ENCODE results near the gene OR52N4.
"Not testable (repeated sequence)": the region's sequence is repeated elsewhere in the genome, so short reads cannot be mapped to it uniquely, and the experiment has no call there.

The OR52N4 gene

DNA sequence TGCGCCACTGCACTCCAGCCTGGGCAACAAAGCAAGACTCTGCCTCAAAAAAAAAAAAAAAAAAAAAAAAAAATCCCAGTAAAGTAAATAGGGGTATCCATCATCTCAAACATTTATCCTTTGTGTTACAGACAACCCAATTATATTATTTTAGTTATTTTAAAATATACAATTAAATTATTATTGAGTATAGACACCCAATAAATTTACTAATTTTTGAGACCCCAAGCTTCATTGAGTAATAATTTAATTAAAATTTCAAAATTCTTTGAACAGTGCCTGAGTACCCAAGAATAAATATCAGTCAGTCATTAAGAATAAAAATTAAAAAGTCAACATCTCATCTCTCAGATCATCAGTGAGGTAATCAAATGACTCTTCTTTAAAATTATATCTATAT lies at the start of gene OR52N4:
Gene OR52N4, plus strand, starts transcription at position 301 of the 400 bp plus-strand sequence. CDS start 498 bp downstream, outside the sequence.
- Histone ChIP-seq H3K9ac (ENCODE audit: insufficient read length, low read depth) (no peak within 1 kb of the TSS), H3K4me3 (ENCODE audit: insufficient read length, low read depth) (no peak within 1 kb of the TSS), H3K27me3 (ENCODE audit: insufficient read depth, insufficient read length) (no peaks in the 10 kb centered on the region), H3K4me1 (ENCODE audit: insufficient read depth, insufficient read length) (no peaks in the 10 kb centered on the region), H3K36me3 (ENCODE audit: insufficient read depth, insufficient read length, low read length) (no peaks in the 10 kb centered on the region), H3K9me3 (ENCODE audit: insufficient read depth, low read length) (no peaks in the 10 kb centered on the region)
- DNase-seq (ENCODE audit: low read depth, low spot score), result no peak
- TF ChIP-seq YY1 (IDR thresholded peaks at IDR 0.05; ENCODE audit: insufficient read depth, insufficient read length) (no peak), ZNF274 (IDR thresholded peaks at IDR 0.05; ENCODE audit: low read depth, low read length) (no peak), SUZ12 (IDR thresholded peaks at IDR 0.05; ENCODE audit: extremely low read depth, insufficient read depth, insufficient read length) (no peak)

DNA sequence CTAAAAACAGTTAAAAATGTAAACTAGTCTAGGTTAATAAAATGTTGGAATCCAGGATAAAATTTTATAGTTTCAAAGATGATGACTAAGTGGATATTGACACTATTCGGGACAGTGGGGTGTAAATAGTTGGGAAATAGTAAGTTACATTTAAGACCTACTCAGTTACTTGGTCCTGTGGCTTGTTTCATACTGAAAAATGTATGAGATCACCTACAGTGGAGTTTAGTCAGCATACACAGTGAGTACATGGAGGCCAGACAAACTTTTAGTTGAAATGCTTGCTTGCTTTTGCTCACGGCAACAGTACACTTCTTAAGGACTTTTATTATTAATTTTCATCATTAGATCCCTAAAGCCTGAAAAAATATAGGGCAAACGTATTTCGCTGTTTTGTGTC lies 48.4 kb upstream of the OR52N4 start:
- Histone ChIP-seq H3K9ac (ENCODE audit: insufficient read length, low read depth) (no peak overlapping the region), H3K9me3 (ENCODE audit: insufficient read depth, low read length) (no peaks in the 10 kb centered on the region), H3K4me1 (ENCODE audit: insufficient read depth, insufficient read length) (no peaks in the 10 kb centered on the region), H3K27me3 (ENCODE audit: insufficient read depth, insufficient read length) (no peaks in the 10 kb centered on the region), H3K4me3 (ENCODE audit: insufficient read length, low read depth) (no peak overlapping the region), H3K36me3 (ENCODE audit: insufficient read depth, insufficient read length, low read length) (peaks cover 6% of the 10 kb centered on the region)
- no peak for DNase-seq (ENCODE audit: low read depth, low spot score)
- TF ChIP-seq SUZ12 (IDR thresholded peaks at IDR 0.05; ENCODE audit: extremely low read depth, insufficient read depth, insufficient read length) (no peak), YY1 (IDR thresholded peaks at IDR 0.05; ENCODE audit: insufficient read depth, insufficient read length) (no peak), ZNF274 (IDR thresholded peaks at IDR 0.05; ENCODE audit: low read depth, low read length) (no peak)

DNA sequence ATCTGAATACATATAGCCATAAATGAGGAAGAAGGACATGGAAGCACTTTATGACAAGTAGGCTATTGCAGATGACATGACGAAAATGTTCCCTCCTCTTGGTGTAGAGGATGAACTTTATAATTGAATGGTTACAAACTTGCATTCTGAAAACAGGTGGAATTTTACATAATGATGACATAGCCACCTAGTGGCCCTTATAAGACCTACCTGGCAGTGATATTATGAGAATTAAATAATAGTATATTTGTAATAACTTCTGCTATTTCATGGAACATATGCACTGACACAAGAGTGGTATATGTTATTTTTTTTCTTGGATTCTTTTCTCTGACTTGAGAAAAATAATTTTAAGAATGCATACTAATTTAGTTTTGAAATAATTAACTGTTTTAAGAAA lies 41.5 kb upstream of the OR52N4 start:
- Histone ChIP-seq H3K9ac (ENCODE audit: insufficient read length, low read depth) (no peak overlapping the region), H3K36me3 (ENCODE audit: insufficient read depth, insufficient read length, low read length) (peaks cover 4% of the 10 kb centered on the region), H3K27me3 (ENCODE audit: insufficient read depth, insufficient read length) (no peaks in the 10 kb centered on the region), H3K4me1 (ENCODE audit: insufficient read depth, insufficient read length) (no peaks in the 10 kb centered on the region), H3K4me3 (ENCODE audit: insufficient read length, low read depth) (no peak overlapping the region), H3K9me3 (ENCODE audit: insufficient read depth, low read length) (no peaks in the 10 kb centered on the region)
- DNase-seq (ENCODE audit: low read depth, low spot score), result no peak
- TF ChIP-seq YY1 (IDR thresholded peaks at IDR 0.05; ENCODE audit: insufficient read depth, insufficient read length) (no peak), SUZ12 (IDR thresholded peaks at IDR 0.05; ENCODE audit: extremely low read depth, insufficient read depth, insufficient read length) (no peak), ZNF274 (IDR thresholded peaks at IDR 0.05; ENCODE audit: low read depth, low read length) (no peak)

DNA sequence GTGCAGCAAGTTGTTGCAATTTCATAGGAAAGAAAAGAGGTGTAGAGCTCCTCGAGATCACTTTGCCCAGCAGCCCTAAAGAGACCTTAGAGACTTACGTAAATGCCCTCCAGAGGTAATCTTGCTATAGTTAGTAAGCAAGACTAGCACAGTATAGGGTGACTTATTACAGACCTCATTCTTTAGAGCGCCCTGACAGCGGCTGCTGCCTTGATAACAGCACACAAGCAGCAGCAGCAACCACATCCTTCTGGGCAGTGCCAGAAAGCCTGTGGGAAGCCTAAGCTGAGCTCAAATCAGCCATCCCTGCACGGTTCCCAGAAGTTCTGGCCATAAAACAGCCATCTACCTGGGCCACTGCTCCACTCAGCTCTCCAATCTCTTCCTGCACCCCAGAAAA lies 40.3 kb upstream of the OR52N4 start:
- DNase-seq (ENCODE audit: low read depth, low spot score), result no peak

DNA sequence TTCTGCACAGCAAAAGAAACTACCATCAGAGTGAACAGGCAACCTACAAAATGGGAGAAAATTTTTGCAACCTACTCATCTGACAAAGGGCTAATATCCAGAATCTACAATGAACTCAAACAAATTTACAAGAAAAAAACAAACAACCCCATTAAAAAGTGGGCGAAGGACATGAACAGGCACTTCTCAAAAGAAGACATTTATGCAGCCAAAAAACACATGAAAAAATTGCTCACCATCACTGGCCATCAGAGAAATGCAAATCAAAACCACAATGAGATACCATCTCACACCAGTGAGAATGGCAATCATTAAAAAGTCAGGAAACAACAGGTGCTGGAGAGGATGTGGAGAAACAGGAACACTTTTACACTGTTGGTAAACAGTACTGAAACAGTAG lies 37.5 kb upstream of the OR52N4 start:
- H3K27me3 ChIP-seq (ENCODE audit: insufficient read depth, insufficient read length); DNase-seq (ENCODE audit: low read depth, low spot score); H3K36me3 ChIP-seq (ENCODE audit: insufficient read depth, insufficient read length, low read length); H3K4me1 ChIP-seq (ENCODE audit: insufficient read depth, insufficient read length); H3K9me3 ChIP-seq (ENCODE audit: insufficient read depth, low read length); H3K4me3 ChIP-seq (ENCODE audit: insufficient read length, low read depth); H3K9ac ChIP-seq (ENCODE audit: insufficient read length, low read depth): not testable (repeated sequence)

More for the DNA sequence above, 40.3 kb upstream of the OR52N4 start:
- H3K9ac ChIP-seq (ENCODE audit: insufficient read length, low read depth), result no peak overlapping the region
- no peak overlapping the region for H3K4me3 ChIP-seq (ENCODE audit: insufficient read length, low read depth)
- TF ChIP-seq ZNF274 (IDR thresholded peaks at IDR 0.05; ENCODE audit: low read depth, low read length) (no peak), YY1 (IDR thresholded peaks at IDR 0.05; ENCODE audit: insufficient read depth, insufficient read length) (no peak), SUZ12 (IDR thresholded peaks at IDR 0.05; ENCODE audit: extremely low read depth, insufficient read depth, insufficient read length) (no peak)
- peaks cover 4% of the 10 kb centered on the region for H3K36me3 ChIP-seq (ENCODE audit: insufficient read depth, insufficient read length, low read length)
- H3K4me1 ChIP-seq (ENCODE audit: insufficient read depth, insufficient read length), result no peaks in the 10 kb centered on the region
- H3K9me3 ChIP-seq (ENCODE audit: insufficient read depth, low read length), result no peaks in the 10 kb centered on the region
- no peaks in the 10 kb centered on the region for H3K27me3 ChIP-seq (ENCODE audit: insufficient read depth, insufficient read length)

DNA sequence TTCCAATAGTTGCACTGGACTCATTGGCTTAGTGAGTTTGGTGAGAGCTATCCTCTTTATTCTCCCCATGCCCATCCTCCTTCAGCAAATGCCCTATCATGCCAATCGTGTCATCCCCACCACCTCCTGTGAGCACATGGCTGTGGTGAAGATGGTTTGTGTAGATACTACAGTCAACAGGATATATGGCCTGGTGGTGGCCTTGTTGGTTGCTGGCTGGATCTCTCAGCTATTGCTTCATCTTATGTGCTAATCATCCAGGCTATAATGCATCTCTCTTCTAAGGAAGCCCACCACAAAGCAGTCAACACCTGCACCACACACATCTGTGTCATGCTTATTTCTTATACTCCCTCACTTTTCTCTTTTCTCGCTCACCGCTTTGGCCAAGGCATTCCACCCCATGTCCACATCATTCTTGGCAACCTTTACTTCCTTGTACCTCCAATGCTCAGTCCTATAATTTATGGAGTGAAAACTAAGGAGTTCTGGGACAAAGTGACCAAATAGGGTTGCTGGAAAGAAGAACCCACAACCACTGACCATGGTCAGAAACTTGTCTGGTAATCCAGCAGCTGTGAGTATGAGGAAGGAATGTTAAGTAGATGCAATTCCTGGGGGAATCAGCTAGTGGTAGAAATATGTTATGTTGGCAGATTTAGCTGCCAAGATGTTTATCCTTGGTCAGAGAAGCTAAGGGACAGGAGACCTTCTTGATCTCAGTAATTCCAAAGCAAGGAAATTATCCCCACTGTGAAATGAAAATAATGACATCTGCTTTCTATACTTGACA lies 34.1 kb upstream of the OR52N4 start:
- Histone ChIP-seq H3K4me3 (ENCODE audit: insufficient read length, low read depth) (no peak overlapping the region), H3K36me3 (ENCODE audit: insufficient read depth, insufficient read length, low read length) (no peaks in the 10 kb centered on the region), H3K4me1 (ENCODE audit: insufficient read depth, insufficient read length) (no peaks in the 10 kb centered on the region), H3K27me3 (ENCODE audit: insufficient read depth, insufficient read length) (no peaks in the 10 kb centered on the region), H3K9me3 (ENCODE audit: insufficient read depth, low read length) (no peaks in the 10 kb centered on the region), H3K9ac (ENCODE audit: insufficient read length, low read depth) (no peak overlapping the region)
- TF ChIP-seq SUZ12 (IDR thresholded peaks at IDR 0.05; ENCODE audit: extremely low read depth, insufficient read depth, insufficient read length) (no peak), YY1 (IDR thresholded peaks at IDR 0.05; ENCODE audit: insufficient read depth, insufficient read length) (no peak), ZNF274 (IDR thresholded peaks at IDR 0.05; ENCODE audit: low read depth, low read length) (no peak)
- DNase-seq (ENCODE audit: low read depth, low spot score), result no peak

DNA sequence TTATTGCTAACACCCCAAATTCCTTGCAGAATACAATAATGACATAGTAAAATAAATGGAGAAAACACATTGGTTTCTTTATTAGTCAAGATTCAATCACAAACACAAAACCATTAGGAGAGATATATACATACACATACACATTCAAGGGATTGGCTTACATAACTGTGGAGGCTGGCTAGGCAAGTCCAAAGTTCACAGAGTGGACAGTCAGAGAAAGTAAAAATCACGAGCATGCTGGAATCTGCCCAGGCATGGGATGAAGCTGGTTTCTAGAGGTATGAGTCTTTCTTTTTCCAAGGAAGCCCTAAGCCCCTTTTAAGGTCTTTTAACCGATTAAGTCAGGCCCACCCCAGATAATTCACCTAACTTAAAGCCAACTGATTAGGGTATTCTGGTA lies 31.4 kb upstream of the OR52N4 start:
- no peaks in the 10 kb centered on the region for H3K36me3 ChIP-seq (ENCODE audit: insufficient read depth, insufficient read length, low read length)
- no peaks in the 10 kb centered on the region for H3K4me1 ChIP-seq (ENCODE audit: insufficient read depth, insufficient read length)
- TF ChIP-seq YY1 (IDR thresholded peaks at IDR 0.05; ENCODE audit: insufficient read depth, insufficient read length), result no peak
- no peaks in the 10 kb centered on the region for H3K27me3 ChIP-seq (ENCODE audit: insufficient read depth, insufficient read length)
- H3K4me3 ChIP-seq (ENCODE audit: insufficient read length, low read depth), result no peak overlapping the region
- H3K9ac ChIP-seq (ENCODE audit: insufficient read length, low read depth), result no peak overlapping the region
- no peaks in the 10 kb centered on the region for H3K9me3 ChIP-seq (ENCODE audit: insufficient read depth, low read length)
- DNase-seq (ENCODE audit: low read depth, low spot score), result no peak

Measured in NT2/D1 (cell line).